Measurements from ENCODE around the gene MRPL18.

The MRPL18 gene

GRCh38 chr6:159844737-159845645 is 54.7 kb downstream of the MRPL18 start:
- no peak for DNase-seq

Data from effector CD4-positive, alpha-beta T cell (primary cell).